Type B pancreatic cell (in vitro differentiated cells): ENCODE results near the gene TBX20. TPM values are rescaled to one million over a fixed set of nuclear protein-coding genes. Genes with fewer than 3 reads are reported as not detected.

Experiments used
- total RNA-seq: library from RNA; stranded (reverse); gene quantifications from 2 replicates; pipeline ENCODE4 v1.2.1, GENCODE V29; 2021; ENCODE audit warnings: low replicate concordance

The TBX20 gene
- total RNA-seq, 1 donor from 2014 or later = 0.46 TPM

Other genes with a start within 250 kb of the TBX20 start
- 12.5 and 33.4 TPM in 2 replicates for gene DPY19L1, start 216.6 kb downstream of the TBX20 start, total RNA-seq